Activated gamma-delta T cell treated with Interleukin-2 at 50 U/mL for 16 hours (primary cell): ENCODE data around the gene SFSWAP.
"Not testable (repeated sequence)": the region's sequence is repeated elsewhere in the genome, so short reads cannot be mapped to it uniquely, and the experiment has no call there.

Source experiments
- DNase-seq: peaks from one replicate; pipeline ENCODE4 v3.0.0-alpha.2; 2020

The SFSWAP gene

GRCh38 chr12:131737150-131737827 lies 26.4 kb downstream of the SFSWAP start:
- no peak for DNase-seq

- no peak for DNase-seq
These were observed 27.3 kb downstream of the SFSWAP start for GRCh38 chr12:131738196-131738595.

- DNase-seq: no peak
These were observed 29.7 kb downstream of the SFSWAP start for GRCh38 chr12:131740626-131741025.

GRCh38 chr12:131742761-131743160 lies 31.9 kb downstream of the SFSWAP start:
- not testable (repeated sequence) for DNase-seq

GRCh38 chr12:131743410-131743809 lies 32.5 kb downstream of the SFSWAP start:
- DNase-seq: not testable (repeated sequence)

- not testable (repeated sequence) for DNase-seq
These were observed 33.0 kb downstream of the SFSWAP start for GRCh38 chr12:131743880-131744279.

GRCh38 chr12:131744675-131745074 lies 33.8 kb downstream of the SFSWAP start:
- DNase-seq: not testable (repeated sequence)

- no peak for DNase-seq
These were observed 34.8 kb downstream of the SFSWAP start for GRCh38 chr12:131745706-131746105.

GRCh38 chr12:131747276-131748177 lies 36.6 kb downstream of the SFSWAP start:
- DNase-seq: no peak

- DNase-seq: no peak
These were observed 38.9 kb downstream of the SFSWAP start for GRCh38 chr12:131749618-131750315.

- no peak for DNase-seq
These were observed 40.4 kb downstream of the SFSWAP start for GRCh38 chr12:131751335-131751734.

- no peak for DNase-seq
These were observed 41.6 kb downstream of the SFSWAP start for GRCh38 chr12:131752451-131752850.

- no peak for DNase-seq
These were observed 42.1 kb downstream of the SFSWAP start for GRCh38 chr12:131753005-131753404.

- DNase-seq: no peak
These were observed 42.9 kb downstream of the SFSWAP start for GRCh38 chr12:131753757-131754156.

- no peak for DNase-seq
These were observed 43.3 kb downstream of the SFSWAP start for GRCh38 chr12:131754184-131754583.

GRCh38 chr12:131755305-131756113 lies 44.6 kb downstream of the SFSWAP start:
- DNase-seq: no peak

GRCh38 chr12:131756441-131756840 lies 45.6 kb downstream of the SFSWAP start:
- no peak for DNase-seq

GRCh38 chr12:131757111-131757510 lies 46.2 kb downstream of the SFSWAP start:
- DNase-seq: no peak

GRCh38 chr12:131758016-131758739 lies 47.3 kb downstream of the SFSWAP start:
- no peak for DNase-seq

GRCh38 chr12:131759176-131759575 lies 48.3 kb downstream of the SFSWAP start:
- no peak for DNase-seq

- no peak for DNase-seq
These were observed 50.7 kb downstream of the SFSWAP start for GRCh38 chr12:131761638-131762037.

GRCh38 chr12:131764738-131765137 lies 53.8 kb downstream of the SFSWAP start:
- DNase-seq: no peak
